ENCODE measurements around the gene CHRDL1.

Gene CHRDL1

GRCh38 chrX:110805303-110805702 lies 9.7 kb upstream of the CHRDL1 start:
- ChIA-PET CTCF (no interaction called here), POLR2A (no interaction called here)
- TF ChIP-seq CTCF (IDR thresholded peaks at IDR 0.05; ENCODE audit: control extremely low read depth, extremely low read depth, low read depth, missing control alignments) = no peak
- DNase-seq (ENCODE audit: extremely low spot score) = no peak

- TF ChIP-seq CTCF (IDR thresholded peaks at IDR 0.05; ENCODE audit: control extremely low read depth, extremely low read depth, low read depth, missing control alignments) = no peak
- ChIA-PET CTCF (no interaction called here), POLR2A (no interaction called here)
- DNase-seq (ENCODE audit: extremely low spot score) = no peak
These were observed 8.8 kb upstream of the CHRDL1 start for GRCh38 chrX:110804446-110804845.

GRCh38 chrX:110803506-110803905 lies 7.9 kb upstream of the CHRDL1 start:
- CTCF ChIA-PET = no interaction called here
- POLR2A ChIA-PET = no interaction called here
- no peak for DNase-seq (ENCODE audit: extremely low spot score)
- TF ChIP-seq CTCF (IDR thresholded peaks at IDR 0.05; ENCODE audit: control extremely low read depth, extremely low read depth, low read depth, missing control alignments) = no peak

- ChIA-PET CTCF (no interaction called here), POLR2A (no interaction called here)
- TF ChIP-seq CTCF (IDR thresholded peaks at IDR 0.05; ENCODE audit: control extremely low read depth, extremely low read depth, low read depth, missing control alignments) = no peak
- no peak for DNase-seq (ENCODE audit: extremely low spot score)
These were observed 735 bp upstream of the CHRDL1 start for GRCh38 chrX:110796407-110796697.

GRCh38 chrX:110794601-110795000 lies 1.0 kb downstream of the CHRDL1 start:
- TF ChIP-seq CTCF (IDR thresholded peaks at IDR 0.05; ENCODE audit: control extremely low read depth, extremely low read depth, low read depth, missing control alignments) = no peak
- DNase-seq (ENCODE audit: extremely low spot score) = no peak
- ChIA-PET POLR2A (no interaction called here), CTCF (no interaction called here)

- TF ChIP-seq CTCF (IDR thresholded peaks at IDR 0.05; ENCODE audit: control extremely low read depth, extremely low read depth, low read depth, missing control alignments) = no peak
- CTCF ChIA-PET = no interaction called here
- no peak for DNase-seq (ENCODE audit: extremely low spot score)
- POLR2A ChIA-PET = no interaction called here
These were observed 4.5 kb downstream of the CHRDL1 start for GRCh38 chrX:110791071-110791470.

GRCh38 chrX:110786486-110786885 lies 9.1 kb downstream of the CHRDL1 start:
- ChIA-PET POLR2A (no interaction called here), CTCF (no interaction called here)
- DNase-seq (ENCODE audit: extremely low spot score) = no peak
- TF ChIP-seq CTCF (IDR thresholded peaks at IDR 0.05; ENCODE audit: control extremely low read depth, extremely low read depth, low read depth, missing control alignments) = no peak

All from GM10248 (cell line).